ENCODE data around the gene TAS2R38. TPM values are rescaled to one million over a fixed set of nuclear protein-coding genes. Genes with fewer than 3 reads are reported as not detected.

Gene TAS2R38
- total and polyA plus RNA-seq, 12 donors, result not detected

DNA sequence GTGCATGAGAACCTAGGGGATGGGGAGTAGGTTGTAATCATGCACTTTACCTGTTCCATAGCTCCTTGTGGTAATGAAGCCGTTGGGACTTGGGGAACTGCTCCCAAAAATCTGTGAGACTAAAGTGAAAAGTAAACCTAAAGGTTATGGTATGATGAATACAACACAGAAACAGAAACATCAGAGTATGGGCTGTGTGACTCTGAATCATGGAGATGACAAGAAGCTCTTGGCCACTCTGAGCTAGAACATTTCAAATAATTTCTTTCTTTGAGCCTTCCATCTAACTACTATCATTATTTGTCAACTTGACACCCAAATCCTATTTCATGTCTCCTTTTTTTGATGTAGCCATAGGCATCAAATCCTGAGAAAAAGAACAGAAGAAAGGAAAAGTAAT lies 29.7 kb downstream of the TAS2R38 start:
- 37 to 70% (median 64%) methylated on average over 1 of the region's 1 CpG for WGBS, 4 donors
- no peak overlapping the region for H3K4me3 ChIP-seq

DNA sequence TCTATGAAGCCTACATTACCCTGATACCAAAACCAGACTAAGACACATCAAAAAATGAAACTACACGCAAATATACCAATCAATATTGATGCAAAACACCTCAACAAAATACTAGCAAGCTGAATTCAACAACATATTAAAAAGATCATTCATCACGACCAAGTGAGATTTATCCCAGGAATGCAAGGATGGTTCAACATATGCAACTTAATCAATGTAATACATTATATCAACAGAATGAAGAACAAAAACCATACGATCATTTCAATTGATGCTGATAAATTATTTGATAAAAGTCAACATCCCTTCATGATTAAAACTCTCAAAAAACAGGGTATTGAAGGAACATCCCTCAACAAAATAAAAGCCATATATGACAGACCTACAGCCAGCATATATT lies 32.5 kb downstream of the TAS2R38 start:
- Histone ChIP-seq H3K4me3 (no peak overlapping the region), H3K27ac (no peak overlapping the region), H3K36me3 (replicated peaks in 1 of 2) (no peaks in the 10 kb centered on the region), H3K9me3 (replicated peaks in 1 of 3) (no peaks in the 10 kb centered on the region), H3K4me1 (replicated peaks in 1 of 2) (no peaks in the 10 kb centered on the region), H3K27me3 (no peaks in the 10 kb centered on the region)
- WGBS, 4 donors, result 73 to 81% (median 77%) methylated on average over 3 of the region's 3 CpGs
- intact Hi-C loops (cut with DNase I), result no loop called here
- TF ChIP-seq POLR2A (IDR thresholded peaks at IDR 0.05), result no peak
- TF ChIP-seq CTCF (IDR thresholded peaks at IDR 0.05), result no peak
- no peak for DNase-seq

More for the DNA sequence above, 29.7 kb downstream of the TAS2R38 start:
- no peak for DNase-seq
- Histone ChIP-seq H3K36me3 (replicated peaks in 1 of 2) (no peaks in the 10 kb centered on the region), H3K27ac (no peak overlapping the region), H3K9me3 (replicated peaks in 1 of 3) (no peaks in the 10 kb centered on the region), H3K27me3 (no peaks in the 10 kb centered on the region), H3K4me1 (replicated peaks in 1 of 2) (no peaks in the 10 kb centered on the region)
- TF ChIP-seq POLR2A (IDR thresholded peaks at IDR 0.05) (no peak), CTCF (IDR thresholded peaks at IDR 0.05) (no peak)
- intact Hi-C loops (cut with DNase I), result no loop called here

- Histone ChIP-seq H3K27ac (no peak overlapping the region), H3K4me1 (replicated peaks in 1 of 2) (no peaks in the 10 kb centered on the region), H3K36me3 (replicated peaks in 1 of 2) (no peaks in the 10 kb centered on the region), H3K27me3 (no peaks in the 10 kb centered on the region), H3K9me3 (replicated peaks in 1 of 3) (no peaks in the 10 kb centered on the region), H3K4me3 (no peak overlapping the region)
- intact Hi-C loops (cut with DNase I), result no loop called here
- 73 to 80% (median 76%) methylated on average over 5 of the region's 5 CpGs for WGBS, 4 donors
- DNase-seq, result no peak
- TF ChIP-seq POLR2A (IDR thresholded peaks at IDR 0.05), result no peak
- TF ChIP-seq CTCF (IDR thresholded peaks at IDR 0.05), result no peak
Measured at GRCh38 chr7:141930211-141930610, 43.4 kb downstream of the TAS2R38 start.

DNA sequence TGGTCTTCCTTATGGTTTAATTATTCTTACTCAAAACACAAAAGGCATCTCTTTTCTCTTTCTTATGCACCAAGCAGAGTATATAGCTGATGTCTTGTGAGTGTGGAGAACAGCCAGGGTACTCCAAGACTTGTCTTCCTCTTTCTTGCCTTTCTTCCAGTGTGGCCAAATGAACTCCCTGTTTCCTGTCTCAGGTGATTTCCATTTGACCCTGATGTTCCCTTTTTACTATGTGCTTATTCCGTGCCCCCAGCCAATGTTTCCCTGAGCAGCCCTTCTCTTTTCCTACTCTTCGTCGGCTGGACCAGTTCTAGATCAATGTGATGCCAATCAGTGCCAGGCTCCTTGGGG lies 44.8 kb downstream of the TAS2R38 start:
- Histone ChIP-seq H3K27me3 (no peaks in the 10 kb centered on the region), H3K4me3 (no peak overlapping the region), H3K27ac (no peak overlapping the region), H3K9me3 (replicated peaks in 1 of 3) (no peaks in the 10 kb centered on the region), H3K4me1 (replicated peaks in 1 of 2) (no peaks in the 10 kb centered on the region), H3K36me3 (replicated peaks in 1 of 2) (no peaks in the 10 kb centered on the region)
- intact Hi-C loops (cut with DNase I), result no loop called here
- TF ChIP-seq POLR2A (IDR thresholded peaks at IDR 0.05) (no peak), CTCF (IDR thresholded peaks at IDR 0.05) (no peak)
- DNase-seq, result no peak
- 56 to 68% (median 61%) methylated on average over 3 of the region's 3 CpGs for WGBS, 4 donors
